RKO (cell line): ENCODE results near the gene LRRC2.
"Not testable (repeated sequence)": the region's sequence is repeated elsewhere in the genome, so short reads cannot be mapped to it uniquely, and the experiment has no call there.

Experiments used
- DNase-seq: peaks from one replicate; pipeline ENCODE4 v3.0.0-alpha.2; 2016; ENCODE audit warnings: low spot score

Gene LRRC2

DNA sequence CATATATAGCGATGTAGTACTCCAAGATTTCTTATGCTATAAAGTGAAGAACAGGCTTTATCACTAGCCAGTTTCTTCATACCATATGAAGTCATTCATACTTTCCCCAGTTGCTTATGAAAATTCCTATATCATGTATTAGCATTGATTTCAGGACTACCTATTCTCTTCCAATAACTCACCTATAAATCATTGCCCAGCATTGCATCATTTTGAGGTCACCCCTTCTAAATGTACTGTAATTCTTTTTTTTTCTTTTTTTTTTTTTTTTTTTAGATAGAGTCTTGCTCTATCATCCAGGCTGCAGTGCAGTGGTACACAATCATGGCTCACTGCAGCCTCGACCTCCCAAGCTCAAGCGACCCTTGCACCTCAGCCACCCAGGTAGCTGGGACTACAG, 41.3 kb downstream of the LRRC2 start:
- no peak for DNase-seq

DNA sequence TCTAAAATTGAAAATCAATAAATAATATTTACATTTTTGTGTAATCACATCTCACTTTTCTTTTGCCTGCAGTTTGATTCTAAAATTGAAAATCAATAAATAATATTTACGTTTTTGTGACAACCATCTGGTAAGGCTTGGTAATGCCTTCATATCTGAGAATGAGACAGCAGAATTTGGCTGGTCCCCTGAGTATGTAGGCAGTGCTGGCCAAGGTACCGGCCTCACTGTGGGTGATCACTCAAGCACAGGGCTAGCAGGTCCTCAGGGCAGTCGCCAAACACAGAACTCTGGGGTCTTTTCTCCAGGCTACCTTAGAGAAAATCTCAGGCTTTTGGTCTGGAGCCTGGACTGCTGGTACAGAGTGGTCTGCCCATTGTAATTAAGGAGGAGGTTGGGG, 42.1 kb downstream of the LRRC2 start:
- no peak for DNase-seq

GRCh38 chr3:46523556-46523955, 42.5 kb downstream of the LRRC2 start:
- DNase-seq, result no peak

DNA sequence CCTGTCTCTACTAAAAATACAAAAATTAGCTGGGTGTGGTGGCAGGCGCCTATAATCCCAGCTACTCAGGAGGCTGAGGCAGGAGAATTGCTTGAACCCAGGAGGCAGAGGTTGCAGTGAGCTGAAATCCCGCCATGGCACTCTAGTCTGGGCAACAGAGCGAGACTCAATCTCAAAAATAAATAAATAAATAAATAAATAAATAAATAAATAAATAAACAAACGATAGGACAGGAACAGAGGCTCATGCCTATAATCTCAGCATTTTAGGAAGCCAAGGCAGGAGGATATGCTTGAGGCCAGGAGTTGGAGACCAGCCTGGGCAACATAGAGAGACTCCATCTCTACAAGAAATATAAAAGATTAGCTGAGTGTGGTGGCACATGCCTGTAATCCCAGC, 43.9 kb downstream of the LRRC2 start:
- not testable (repeated sequence) for DNase-seq

GRCh38 chr3:46521096-46521495, 45.0 kb downstream of the LRRC2 start:
- DNase-seq, result no peak

DNA sequence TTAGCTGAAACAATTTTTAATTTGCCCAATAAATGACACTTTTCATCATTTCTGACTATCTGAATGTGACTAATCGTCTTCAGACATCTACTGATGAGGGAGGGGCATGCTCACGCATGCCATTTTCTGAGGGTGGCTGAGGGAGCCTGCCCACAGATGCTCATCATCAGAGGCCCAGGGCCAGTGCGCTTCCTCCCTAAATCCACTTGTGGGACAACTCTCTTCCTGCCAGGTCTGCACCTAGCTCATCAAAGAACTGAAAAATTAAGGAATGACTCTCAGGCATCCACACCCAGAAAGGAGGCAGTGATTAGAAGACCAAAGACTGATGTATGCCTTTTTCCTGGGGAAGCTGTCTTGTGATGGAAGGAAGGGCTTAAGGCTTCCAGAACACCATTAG, 45.6 kb downstream of the LRRC2 start:
- DNase-seq, result no peak

DNA sequence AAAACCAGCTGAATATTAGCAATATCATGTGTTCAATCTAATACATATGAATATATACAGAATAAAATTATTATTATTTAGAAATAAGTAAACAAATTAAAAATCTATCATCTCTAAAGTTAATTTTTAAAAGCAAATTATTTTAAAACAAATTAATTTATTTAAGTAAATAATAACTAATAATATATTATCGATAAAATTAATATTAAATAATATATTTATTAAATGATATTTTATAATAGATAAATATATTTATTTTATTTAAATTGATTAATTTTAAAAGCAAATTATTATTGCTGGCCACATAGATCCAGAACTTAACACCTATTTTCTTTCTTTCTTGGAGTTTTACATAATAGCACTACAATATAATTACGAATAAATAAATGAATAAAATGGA, 46.1 kb downstream of the LRRC2 start:
- DNase-seq, result no peak

DNA sequence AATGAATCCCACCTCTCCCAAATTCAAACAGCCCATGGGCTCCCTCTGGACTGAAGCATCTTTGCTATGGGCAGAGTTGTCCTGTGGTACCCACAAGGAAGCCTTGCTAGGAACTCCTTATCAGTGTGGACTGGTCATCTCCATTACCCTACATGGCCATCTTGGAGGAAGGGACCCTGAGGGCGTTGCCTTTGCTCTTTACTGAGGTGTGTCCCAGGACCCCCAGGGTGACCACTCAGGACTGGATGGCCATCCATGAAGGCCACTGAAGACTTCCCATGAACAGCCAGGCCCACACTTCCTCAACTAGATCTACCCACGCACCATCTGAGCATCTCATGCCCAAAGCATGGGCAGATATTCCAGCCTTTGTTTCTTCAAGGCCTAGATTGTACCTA, 48.3 kb downstream of the LRRC2 start:
- no peak for DNase-seq

DNA sequence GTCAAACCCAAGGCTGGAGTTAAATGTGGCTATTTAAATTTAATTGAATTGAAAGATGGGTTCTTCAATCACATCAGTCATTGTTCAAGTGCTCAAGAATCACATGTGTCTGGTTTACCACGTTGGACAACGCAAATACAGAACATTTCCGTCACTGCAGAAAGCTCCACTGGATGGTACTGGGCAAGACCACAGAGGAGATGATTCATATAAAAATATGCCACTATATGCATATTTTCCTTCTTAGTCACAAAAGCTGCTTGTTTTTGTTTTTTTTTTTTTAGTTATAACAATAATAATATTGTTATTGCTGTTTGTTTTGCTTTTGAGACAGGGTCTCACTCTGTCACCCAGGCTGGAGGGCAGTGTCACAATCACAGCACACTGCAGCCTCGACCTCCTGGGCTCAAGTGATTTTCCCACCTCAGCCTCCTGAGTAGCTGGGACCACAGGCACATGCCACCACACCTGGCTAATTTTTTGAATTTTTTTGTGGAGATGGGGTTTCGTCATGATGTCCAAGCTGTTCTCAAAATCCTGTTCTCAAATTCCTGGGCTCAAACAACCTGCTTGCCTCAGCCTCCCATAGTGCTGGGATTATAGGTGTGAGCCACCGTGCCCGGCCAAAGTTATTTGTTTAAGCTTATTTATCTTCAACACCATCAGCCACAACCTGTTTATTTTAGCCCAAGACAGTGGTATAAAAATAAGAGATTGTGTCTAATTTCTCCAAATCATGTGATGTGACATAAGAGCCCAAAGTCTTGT, 48.9 kb downstream of the LRRC2 start:
- DNase-seq, result peak; percentile 56

DNA sequence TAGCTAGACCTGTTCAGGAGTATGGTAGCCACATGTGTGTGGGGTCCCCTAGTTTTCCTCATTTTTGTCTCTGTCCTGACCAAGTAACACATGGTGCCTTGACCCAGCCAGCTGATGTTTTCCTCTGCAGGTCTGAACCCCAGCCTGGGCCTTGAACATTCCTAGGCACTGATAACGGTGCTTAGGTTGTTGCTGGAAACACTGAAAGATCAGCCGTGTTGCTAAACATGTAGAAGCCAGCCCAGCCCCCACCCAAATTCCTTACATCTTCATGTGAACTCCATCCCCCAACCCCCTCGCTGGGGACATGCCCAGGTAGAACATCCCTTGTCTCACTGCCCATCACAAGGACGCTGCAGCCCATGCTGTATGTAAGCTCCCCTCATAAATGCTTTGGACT, 49.6 kb downstream of the LRRC2 start:
- no peak for DNase-seq

GRCh38 chr3:46512191-46512749, 53.8 kb downstream of the LRRC2 start:
- no peak for DNase-seq

DNA sequence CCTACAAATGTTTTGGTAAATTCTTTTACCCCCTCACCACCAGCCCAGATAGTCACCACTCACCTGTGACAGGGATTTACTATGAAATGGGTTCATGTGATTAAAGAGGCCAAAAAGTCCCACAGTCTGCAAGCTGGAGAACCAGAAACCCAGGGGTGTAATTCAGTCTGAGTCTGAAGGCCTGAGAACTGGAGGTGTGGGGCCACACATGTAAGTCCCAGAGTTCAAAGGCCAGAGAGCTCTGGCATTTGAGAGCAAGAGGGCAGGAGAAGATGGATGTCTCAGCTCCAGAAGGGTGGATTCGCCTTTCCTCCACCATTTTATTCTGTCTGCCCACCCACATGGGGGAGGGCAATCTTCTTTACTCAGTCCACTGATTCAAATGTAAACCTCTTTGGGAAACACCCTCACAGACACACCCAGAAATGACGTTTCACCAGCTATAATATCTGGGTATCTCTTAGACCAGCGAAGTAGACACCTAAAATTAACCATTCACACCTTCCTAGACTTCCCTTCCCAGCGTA, 56.4 kb downstream of the LRRC2 start:
- no peak for DNase-seq

- DNase-seq, result no peak
Measured at GRCh38 chr3:46508850-46509591, 57.1 kb downstream of the LRRC2 start.

GRCh38 chr3:46506526-46506925, 59.6 kb downstream of the LRRC2 start:
- no peak for DNase-seq

GRCh38 chr3:46505953-46506352, 60.1 kb downstream of the LRRC2 start:
- no peak for DNase-seq

DNA sequence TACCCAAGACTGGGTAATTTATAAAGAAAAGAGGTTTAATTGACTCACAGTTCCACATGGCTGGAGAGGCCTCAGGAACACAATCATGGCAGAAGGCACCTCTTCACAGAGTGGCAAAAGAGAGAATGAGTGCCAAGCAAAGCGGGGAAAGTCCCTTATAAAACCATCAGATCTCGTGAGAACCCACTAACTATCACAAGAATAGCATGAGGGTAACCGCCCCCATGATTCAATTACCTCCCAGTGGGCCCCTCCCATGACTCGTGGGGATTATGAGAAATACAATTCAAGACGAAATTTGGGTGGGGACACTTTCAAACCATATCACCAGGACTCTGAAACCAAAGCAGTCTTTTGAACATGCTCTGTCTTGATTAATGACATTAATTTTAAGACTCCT, 61.3 kb downstream of the LRRC2 start:
- DNase-seq, result no peak

DNA sequence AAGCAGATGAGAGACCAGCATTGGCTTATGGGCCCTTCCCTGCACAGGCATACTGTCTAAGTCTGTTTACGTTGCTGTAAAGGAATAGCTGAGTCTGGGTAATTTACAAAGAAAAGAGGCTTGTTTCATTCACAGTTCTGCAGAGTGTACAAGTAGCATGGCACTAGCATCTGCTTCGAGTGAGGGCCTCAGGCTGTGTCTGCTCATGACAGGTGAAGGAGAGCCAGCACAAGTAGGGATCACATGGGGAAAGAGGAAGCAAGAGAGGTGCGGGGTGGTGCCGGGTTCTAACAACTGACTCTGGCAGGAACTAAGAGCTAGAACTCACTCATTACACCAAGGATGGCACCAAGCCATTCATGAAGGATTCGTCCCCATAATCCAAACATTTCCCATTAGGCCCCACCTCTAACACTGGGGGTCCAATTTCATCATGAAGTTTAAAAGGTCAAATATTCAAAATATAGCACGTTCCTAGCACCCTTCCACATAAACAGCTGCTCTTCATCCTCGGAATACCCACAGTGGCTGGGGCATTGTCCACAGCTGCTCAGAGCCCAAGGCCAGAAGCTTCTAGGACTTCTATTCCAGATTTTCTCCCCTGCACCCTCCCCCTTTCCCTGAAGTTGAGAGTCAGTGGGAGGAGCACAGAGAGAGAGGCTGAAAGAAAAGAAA, 62.8 kb downstream of the LRRC2 start:
- DNase-seq, result no peak

DNA sequence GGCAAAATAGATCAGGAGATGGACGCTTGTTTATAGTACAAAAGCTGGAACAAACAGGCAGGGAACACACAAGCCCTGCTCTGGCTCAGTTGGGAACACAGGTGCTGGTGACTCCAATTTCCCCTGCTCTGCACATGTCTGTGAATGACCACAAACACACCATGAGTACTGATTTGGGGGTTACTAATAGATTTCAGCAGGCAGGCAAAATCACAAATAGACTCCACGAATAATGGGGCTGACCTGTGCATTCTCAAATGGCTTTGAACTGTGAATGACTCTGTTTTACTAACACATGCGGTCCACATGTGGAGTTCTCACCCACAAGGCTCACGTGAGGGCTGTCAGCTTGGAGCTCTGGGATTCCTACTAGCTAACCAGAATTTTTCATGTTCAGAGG, 64.4 kb downstream of the LRRC2 start:
- no peak for DNase-seq

- no peak for DNase-seq
Measured at GRCh38 chr3:46500656-46501635, 65.2 kb downstream of the LRRC2 start.

DNA sequence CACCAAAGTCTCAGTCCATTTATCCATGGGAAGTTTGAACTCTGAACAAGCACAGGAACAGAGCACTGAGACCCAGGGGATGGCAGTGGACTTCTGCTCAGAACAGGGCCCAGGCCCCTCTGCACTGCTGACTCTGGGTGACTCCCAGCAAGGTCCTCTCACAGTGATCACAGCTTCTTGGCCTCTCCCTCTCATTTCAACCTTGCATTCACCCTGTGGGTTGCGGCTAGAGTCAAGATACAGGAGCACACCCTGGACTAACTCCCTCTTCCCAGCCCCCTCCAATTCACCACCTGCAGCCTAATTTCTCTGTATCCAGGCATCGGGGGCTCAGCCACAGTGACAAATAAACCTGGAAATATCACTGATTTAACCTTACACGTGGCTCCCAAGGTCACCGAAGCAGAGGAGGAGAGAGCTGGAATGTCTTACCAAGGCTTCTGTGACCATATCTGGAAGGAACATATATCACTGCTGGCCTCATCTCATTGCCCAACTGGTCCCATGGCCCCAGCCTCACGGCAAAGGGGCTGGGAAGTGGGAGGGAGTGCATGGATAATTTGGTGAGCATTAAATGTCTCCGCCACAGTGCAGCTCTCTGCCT, 67.1 kb downstream of the LRRC2 start:
- no peak for DNase-seq
